H1 (cell line): ENCODE measurements around the gene CAMSAP3. TPM values are rescaled to one million over a fixed set of nuclear protein-coding genes. Genes with fewer than 3 reads are reported as not detected.

Source experiments
- CTCF ChIA-PET: fragments of 300-600 bp; sonication (Branson Sonifier 250); formaldehyde crosslinking; loops from one replicate; lab custom pipeline; 2021; ENCODE audit not compliant: partially characterized antibody; lab: Charles Lee
- POLR2A ChIA-PET: fragments of 300-600 bp; sonication (Branson Sonifier 250); formaldehyde crosslinking; loops from one replicate; lab custom pipeline; 2021; ENCODE audit warnings: inconsistent platforms; ENCODE audit not compliant: partially characterized antibody; lab: Charles Lee
- DNase-seq, 2 experiments: peaks; one replicate each; pipeline versions ENCODE4 v3.0.0 to v3.0.0-alpha.2; 2010 to 2022; ENCODE audit warnings: low spot score in 2 of 2, low read depth in 1 of 2, mixed read lengths in 1 of 2
- FAIRE-seq: peaks from 2 replicates; lab custom pipeline; 2011; peaks lifted over from hg19 to GRCh38; lab: Jason Lieb, UNC
- H2AFZ ChIP-seq: 2 replicates; pipeline ENCODE4 v1.8.1; 2012; ENCODE audit warnings: low read length, inconsistent platforms
- H2AK5ac ChIP-seq: 2 replicates; pipeline ENCODE4 v1.6.1; 2013; ENCODE audit warnings: low read depth, low read length
- H2BK120ac ChIP-seq: replicated peaks from 2 replicates; pipeline ENCODE3; 2013; ENCODE audit warnings: low read depth, low read length, inconsistent platforms
- H2BK12ac ChIP-seq: 2 replicates; pipeline ENCODE4 v1.6.1; 2013; ENCODE audit warnings: low read depth, low read length
- H2BK15ac ChIP-seq: 2 replicates; pipeline ENCODE4 v1.6.1; 2013; ENCODE audit warnings: low read length
- H2BK20ac ChIP-seq: 2 replicates; pipeline ENCODE4 v1.6.1; 2013; ENCODE audit warnings: low read length
- H2BK5ac ChIP-seq: 2 replicates; pipeline ENCODE4 v1.6.1; 2013; ENCODE audit warnings: low read depth, low read length
- H3K14ac ChIP-seq: 2 replicates; pipeline ENCODE4 v1.6.1; 2013; ENCODE audit warnings: inconsistent platforms; ENCODE audit not compliant: insufficient read length
- H3K18ac ChIP-seq: 2 replicates; pipeline ENCODE4 v1.6.1; 2013; ENCODE audit warnings: low read length; ENCODE audit errors: extremely low read depth
- H3K23ac ChIP-seq: 2 replicates; pipeline ENCODE4 v1.6.1; 2013; ENCODE audit warnings: inconsistent platforms; ENCODE audit not compliant: insufficient read length
- H3K23me2 ChIP-seq: 2 replicates; pipeline ENCODE4 v1.6.1; 2013; ENCODE audit warnings: low read depth, low read length
- H3K27ac ChIP-seq: 2 replicates; pipeline ENCODE4 v1.6.1; 2011; ENCODE audit warnings: low read depth, low read length, inconsistent platforms
- H3K27me3 ChIP-seq, 4 experiments: replicated peaks in 1 of 4; 1 replicate in 1 of 4; 2 replicates in 3 of 4; pipeline versions ENCODE4 v1.6.1 to v1.8.1; 2011 to 2013; ENCODE audit warnings: low read length in 3 of 4, mild to moderate bottlenecking in 3 of 4, inconsistent platforms in 2 of 4, mixed read lengths in 2 of 4, moderate library complexity in 1 of 4; ENCODE audit not compliant: control insufficient read depth in 3 of 4, insufficient read depth in 3 of 4; ENCODE audit errors: extremely low read depth in 1 of 4
- H3K36me3 ChIP-seq, 4 experiments: 2 replicates each; pipeline versions ENCODE4 v1.6.1 to v1.8.1; 2011 to 2013; ENCODE audit warnings: mild to moderate bottlenecking in 4 of 4, low read length in 3 of 4, moderate library complexity in 2 of 4, control low read depth in 1 of 4, inconsistent platforms in 1 of 4; ENCODE audit not compliant: insufficient read depth in 4 of 4, control insufficient read depth in 2 of 4
- H3K4ac ChIP-seq: replicated peaks from 2 replicates; pipeline ENCODE3; 2013; ENCODE audit warnings: low read length, low read depth, mixed read lengths, inconsistent platforms; ENCODE audit not compliant: insufficient read length
- H3K4me1 ChIP-seq, 4 experiments: replicated peaks in 1 of 4; 1 replicate in 1 of 4; 2 replicates in 3 of 4; pipeline versions ENCODE4 v1.6.1 to v1.8.1; 2011 to 2013; ENCODE audit warnings: low read length in 3 of 4, inconsistent platforms in 2 of 4, mixed read lengths in 1 of 4; ENCODE audit not compliant: insufficient read depth in 4 of 4, control insufficient read depth in 3 of 4
- H3K4me2 ChIP-seq, 2 experiments: 2 replicates each; pipeline versions ENCODE4 v1.6.1 to v1.8.1; 2011 to 2013; ENCODE audit warnings: low read depth in 2 of 2, low read length in 2 of 2, control low read depth in 1 of 2, inconsistent platforms in 1 of 2, mild to moderate bottlenecking in 1 of 2; ENCODE audit not compliant: insufficient read depth in 1 of 2
- H3K4me3 ChIP-seq, 4 experiments: fragments of 200-600, 300-600 bp in 1 of 4; sonication (generic), shearing (Covaris generic), sonication (Bioruptor Twin) in 1 of 4; 2 replicates each; pipeline versions ENCODE4 v1.5.1 to v1.8.1; 2011 to 2016; ENCODE audit warnings: low read length in 4 of 4, low read depth in 3 of 4, control low read depth in 2 of 4, inconsistent platforms in 2 of 4, mild to moderate bottlenecking in 2 of 4, mixed read lengths in 1 of 4, moderate library complexity in 1 of 4; ENCODE audit not compliant: insufficient read depth in 2 of 4; ENCODE audit errors: extremely low read depth in 1 of 4
- H3K56ac ChIP-seq: replicated peaks from 2 replicates; pipeline ENCODE3; 2013; ENCODE audit warnings: low read depth, mild to moderate bottlenecking, mixed read lengths, low read length, inconsistent platforms; ENCODE audit not compliant: insufficient read length
- H3K79me1 ChIP-seq: 2 replicates; pipeline ENCODE4 v1.6.1; 2013; ENCODE audit warnings: low read depth, low read length, control low read depth
- H3K79me2 ChIP-seq, 2 experiments: 2 replicates each; pipeline versions ENCODE4 v1.6.1 to v1.8.1; 2012 to 2013; ENCODE audit warnings: low read length in 2 of 2, mild to moderate bottlenecking in 2 of 2, inconsistent platforms in 1 of 2; ENCODE audit not compliant: insufficient read depth in 2 of 2, control insufficient read depth in 1 of 2
- H3K9ac ChIP-seq, 4 experiments: replicated peaks in 1 of 4; 1 replicate in 1 of 4; 2 replicates in 3 of 4; pipeline versions ENCODE4 v1.6.1 to v1.8.1; 2011 to 2013; ENCODE audit warnings: low read depth in 3 of 4, low read length in 3 of 4, control low read depth in 2 of 4, mild to moderate bottlenecking in 2 of 4, moderate library complexity in 2 of 4, inconsistent platforms in 1 of 4; ENCODE audit errors: extremely low read depth in 1 of 4
- H3K9me3 ChIP-seq, 2 experiments: 2 replicates each; pipeline versions ENCODE4 v1.6.1 to v1.8.1; 2012 to 2013; ENCODE audit warnings: mild to moderate bottlenecking in 2 of 2, moderate library complexity in 2 of 2, control low read depth in 1 of 2, inconsistent platforms in 1 of 2, low read depth in 1 of 2, low read length in 1 of 2, mixed read lengths in 1 of 2; ENCODE audit not compliant: insufficient read depth in 2 of 2
- H4K20me1 ChIP-seq, 2 experiments: replicated peaks in 1 of 2; 2 replicates each; pipeline versions ENCODE3 to v1.8.1; 2011 to 2013; ENCODE audit warnings: inconsistent platforms in 2 of 2, low read length in 2 of 2, mild to moderate bottlenecking in 1 of 2; ENCODE audit not compliant: insufficient read depth in 2 of 2, control insufficient read depth in 1 of 2
- H4K5ac ChIP-seq: 2 replicates; pipeline ENCODE4 v1.6.1; 2013; ENCODE audit warnings: low read length, low read depth, mixed read lengths, inconsistent platforms; ENCODE audit not compliant: insufficient read length
- H4K8ac ChIP-seq: 2 replicates; pipeline ENCODE4 v1.8.0; 2013; ENCODE audit warnings: mild to moderate bottlenecking, moderate library complexity, low read length, inconsistent platforms; ENCODE audit not compliant: insufficient read depth; ENCODE audit errors: extremely low read depth
- H4K91ac ChIP-seq: replicated peaks from 2 replicates; pipeline ENCODE3; 2013; ENCODE audit warnings: low read length, mixed read lengths, inconsistent platforms; ENCODE audit not compliant: insufficient read length
- ATF3 ChIP-seq: IDR thresholded peaks from 2 replicates; pipeline ENCODE4 v1.6.1; 2011; ENCODE audit warnings: low read depth, mild to moderate bottlenecking, low read length; ENCODE audit not compliant: insufficient read depth
- BCL11A ChIP-seq, 2 experiments: IDR thresholded peaks; one replicate each; pipeline ENCODE4 v1.6.1; 2011; ENCODE audit warnings: low read depth in 2 of 2, low read length in 2 of 2, mild to moderate bottlenecking in 2 of 2
- CBX5 ChIP-seq: fragments of 300-800, 300-1000 bp; sonication (generic); IDR thresholded peaks from 2 replicates; pipeline ENCODE4 v1.7.1; 2016; ENCODE audit warnings: antibody characterized with exemption, low read length, low read depth
- JUND ChIP-seq: IDR thresholded peaks from 2 replicates; pipeline ENCODE4 v1.6.1; 2011; ENCODE audit warnings: mild to moderate bottlenecking, improper control_type of control experiment, low read length
- TEAD4 ChIP-seq: IDR thresholded peaks from 2 replicates; pipeline ENCODE4 v1.6.1; 2012; ENCODE audit warnings: low read depth, low read length, inconsistent platforms, mixed read lengths
- WGBS, 2 experiments: shearing (Covaris generic) in 1 of 2; methylation state at CpG; one replicate each; pipeline versions ENCODE4 v1.1.6 to v1.1.7; 2013 to 2015; ENCODE audit warnings: low lambda C conversion rate in 2 of 2, mixed read lengths in 2 of 2, inconsistent platforms in 1 of 2, low coverage in 1 of 2, missing lambda C conversion rate in 1 of 2; ENCODE audit not compliant: insufficient replicate concordance in 2 of 2, insufficient coverage in 1 of 2, insufficient read length in 1 of 2; ENCODE audit errors: extremely low coverage in 1 of 2, missing lambda C conversion rate in 1 of 2; 5-methylcytosine and 5-hydroxymethylcytosine counted together
- polyA plus RNA-seq, 7 experiments: library from polyadenylated mRNA; depleted of rRNA in 3 of 7; stranded (reverse) in 5 of 7; unstranded in 2 of 7; fragments of >200 nt in 5 of 7; fragments of 200-250 nt in 2 of 7; gene quantifications; 1 replicate in 5 of 7; 2 replicates in 1 of 7; 4 replicates in 1 of 7; pipeline versions ENCODE4 v1.2.1 to v1.2.3, GENCODE V29; 2011 to 2013; ENCODE audit warnings: missing spikeins in 2 of 7, mixed read lengths in 2 of 7
- total RNA-seq: library from RNA; stranded (reverse); fragmentation: NEBNext Ultra II Directional; extraction: Animal tissue kit (Norgen Biotek cat#: 25700); gene quantifications from 2 replicates; pipeline ENCODE4 v1.2.1, GENCODE V29; 2021

CAMSAP3 gene
- total and polyA plus RNA-seq, 2 of the 8 experiments (the other 6 are each of a cell fraction or from before 2014, with no cell fraction given), result 11.4 to 30.4 TPM

GRCh38 chr19:7607874-7608560 is 12.4 kb downstream of the CAMSAP3 start:
- H3K27me3 ChIP-seq, result no peaks in the 10 kb centered on the region
- no peak overlapping the region for H3K4me3 ChIP-seq
- H2BK5ac ChIP-seq, result no peak overlapping the region
- peaks cover 0 to 17% of the 10 kb centered on the region in 2 experiments for H4K20me1 ChIP-seq
- no peaks in the 10 kb centered on the region for H3K9me3 ChIP-seq
- TF ChIP-seq CBX5 (no peak), JUND (no peak), TEAD4 (no peak), BCL11A (IDR thresholded peaks at IDR 0.05; ENCODE audit: low read depth in 2 of 2, low read length in 2 of 2) (no peak), ATF3 (no peak)
- no peak overlapping the region for H2BK15ac ChIP-seq
- H3K56ac ChIP-seq, result no peak overlapping the region
- FAIRE-seq, result no peak
- H3K79me2 ChIP-seq, result no peaks in the 10 kb centered on the region
- H4K91ac ChIP-seq, result no peak overlapping the region
- no peak overlapping the region for H3K23ac ChIP-seq
- no peak overlapping the region for H2AK5ac ChIP-seq
- no peaks in the 10 kb centered on the region; the same call in 1 of the 2 replicates for H3K79me1 ChIP-seq
- no peak overlapping the region for H2AFZ ChIP-seq
- no peak for DNase-seq
- H3K4me1 ChIP-seq, result no peaks in the 10 kb centered on the region; a peak in 1 of 7 replicates
- no peak overlapping the region for H3K4ac ChIP-seq
- H4K8ac ChIP-seq, result no peak overlapping the region
- ChIA-PET CTCF (interaction anchor here (0.7 to 2.1 kb wide), 5 partner anchors 14 to 253 kb away, joined by 3 to 8 read pairs (median 4); no protein-coding TSS in a partner anchor), POLR2A (interaction anchor here (1.4 to 6.2 kb wide), 4 partner anchors 11 to 27 kb away, joined by 3 to 29 read pairs (median 7); partner anchors contain the start of gene CAMSAP3)
- peaks cover 2 to 32% (median 11%) of the 10 kb centered on the region in 4 experiments; a peak in 5 of 8 replicates for H3K36me3 ChIP-seq
- H3K18ac ChIP-seq, result no peak overlapping the region
- no peak overlapping the region for H2BK12ac ChIP-seq
- H3K9ac ChIP-seq, result no peak overlapping the region
- H3K23me2 ChIP-seq, result no peaks in the 10 kb centered on the region
- H2BK20ac ChIP-seq, result no peak overlapping the region
- no peak overlapping the region for H3K14ac ChIP-seq
- 95% methylated on average over 21 of the region's 25 CpGs; no CpG with 5 or more reads in 1 of the 2 experiments for WGBS, 2 experiments
- H3K4me2 ChIP-seq, result no peak overlapping the region
- H3K27ac ChIP-seq, result no peak overlapping the region
- H2BK120ac ChIP-seq, result no peak overlapping the region
- no peak overlapping the region for H4K5ac ChIP-seq
